WTC11 (cell line): ENCODE data around the gene TTC39B. TPM values are rescaled to one million over a fixed set of nuclear protein-coding genes. Genes with fewer than 3 reads are reported as not detected.

Experiments
- ATAC-seq: fragments of 200-7000 bp; cut with Tn5 transposase; 2 replicates; pipeline ENCODE4 v1.10.0; 2021; ENCODE audit warnings: mild to moderate bottlenecking, moderate library complexity
- CTCF ChIA-PET: fragments of 300-600 bp; sonication (Branson Sonifier 250); formaldehyde crosslinking; loops from one replicate; lab custom pipeline; 2021; ENCODE audit warnings: antibody characterized with exemption; lab: Charles Lee
- POLR2A ChIA-PET: fragments of 350-600 bp; sonication (Branson Sonifier 250); formaldehyde crosslinking; loops from one replicate; lab custom pipeline; 2021; ENCODE audit warnings: antibody characterized with exemption; lab: Charles Lee
- DNase-seq: peaks from one replicate; pipeline ENCODE4 v3.0.0; 2021; ENCODE audit warnings: low spot score
- H3K27ac Mint-ChIP-seq: 2 replicates; pipeline ENCODE4 v1.8.0; 2021; ENCODE audit warnings: mixed read lengths
- H3K27me3 Mint-ChIP-seq: 2 replicates; pipeline ENCODE4 v1.8.0; 2021; ENCODE audit warnings: low read depth, mild to moderate bottlenecking, moderate library complexity, mixed read lengths
- H3K36me3 Mint-ChIP-seq: 2 replicates; pipeline ENCODE4 v1.8.0; 2021; ENCODE audit warnings: mixed read lengths
- H3K4me1 Mint-ChIP-seq: 2 replicates; pipeline ENCODE4 v1.8.0; 2022; ENCODE audit warnings: mixed read lengths
- H3K4me3 Mint-ChIP-seq: 2 replicates; pipeline ENCODE4 v1.8.0; 2021; ENCODE audit warnings: mild to moderate bottlenecking, moderate library complexity, mixed read lengths
- H3K9me3 Mint-ChIP-seq: 2 replicates; pipeline ENCODE4 v1.8.0; 2021; ENCODE audit warnings: mixed read lengths
- ATF1 ChIP-seq: sonication (generic); formaldehyde crosslinking; IDR thresholded peaks from 2 replicates; pipeline ENCODE4 v1.8.1; 2023; ENCODE audit warnings: mild to moderate bottlenecking, moderate library complexity, missing genetic modification reagents
- ELF4 ChIP-seq: sonication (generic); formaldehyde crosslinking; IDR thresholded peaks from 2 replicates; pipeline ENCODE4 v1.8.1; 2022; ENCODE audit warnings: low read depth, mild to moderate bottlenecking, moderate library complexity, missing genetic modification reagents
- ETV6 ChIP-seq: sonication (generic); formaldehyde crosslinking; IDR thresholded peaks from 2 replicates; pipeline ENCODE4 v1.8.1; 2022; ENCODE audit warnings: mild to moderate bottlenecking, missing genetic modification reagents
- FOXK1 ChIP-seq: sonication (generic); formaldehyde crosslinking; IDR thresholded peaks from 2 replicates; pipeline ENCODE4 v1.8.0; 2022; ENCODE audit warnings: mild to moderate bottlenecking, moderate library complexity, missing genetic modification reagents
- MXD4 ChIP-seq: fragments of 250-450 bp; sonication (Bioruptor Pico); IDR thresholded peaks from 2 replicates; pipeline ENCODE4 v1.8.0; 2021; ENCODE audit warnings: mild to moderate bottlenecking, moderate library complexity, borderline replicate concordance
- NFATC4 ChIP-seq: fragments of 250-450 bp; sonication (Bioruptor Pico); IDR thresholded peaks from 2 replicates; pipeline ENCODE4 v1.9.0; 2021; ENCODE audit warnings: mild to moderate bottlenecking
- NFE2L1 ChIP-seq: sonication (generic); formaldehyde crosslinking; IDR thresholded peaks from 2 replicates; pipeline ENCODE4 v1.8.1; 2023; ENCODE audit warnings: missing genetic modification reagents
- NR3C1 ChIP-seq: sonication (generic); formaldehyde crosslinking; conservative IDR thresholded peaks from 2 replicates; pipeline ENCODE4 v1.8.1; 2023; ENCODE audit warnings: low read depth, mild to moderate bottlenecking, missing genetic modification reagents
- OVOL2 ChIP-seq: fragments of 250-450 bp; sonication (Bioruptor Pico); IDR thresholded peaks from 2 replicates; pipeline ENCODE4 v1.9.0; 2021; ENCODE audit warnings: mild to moderate bottlenecking, borderline replicate concordance
- PRDM15 ChIP-seq: sonication (generic); formaldehyde crosslinking; IDR thresholded peaks from 2 replicates; pipeline ENCODE4 v1.8.0; 2022; ENCODE audit warnings: missing genetic modification reagents
- TEAD4 ChIP-seq: sonication (generic); formaldehyde crosslinking; IDR thresholded peaks from 2 replicates; pipeline ENCODE4 v1.8.0; 2022; ENCODE audit warnings: mild to moderate bottlenecking, missing genetic modification reagents
- TP53 ChIP-seq: sonication (generic); formaldehyde crosslinking; IDR thresholded peaks from 2 replicates; pipeline ENCODE4 v1.8.1; 2023; ENCODE audit warnings: mild to moderate bottlenecking, missing genetic modification reagents
- ZBTB21 ChIP-seq: sonication (generic); formaldehyde crosslinking; IDR thresholded peaks from 2 replicates; pipeline ENCODE4 v1.8.1; 2023; ENCODE audit warnings: mild to moderate bottlenecking, missing genetic modification reagents, borderline replicate concordance
- ZNF138 ChIP-seq: sonication (generic); formaldehyde crosslinking; conservative IDR thresholded peaks from 2 replicates; pipeline ENCODE4 v1.8.1; 2022; ENCODE audit warnings: mild to moderate bottlenecking, moderate library complexity, missing genetic modification reagents
- ZNF219 ChIP-seq: sonication (generic); formaldehyde crosslinking; IDR thresholded peaks from 2 replicates; pipeline ENCODE4 v1.8.0; 2023; ENCODE audit warnings: missing genetic modification reagents, mild to moderate bottlenecking, borderline replicate concordance
- ZNF423 ChIP-seq: fragments of 250-450 bp; sonication (Bioruptor Pico); IDR thresholded peaks from 2 replicates; pipeline ENCODE4 v2.1.2; 2022; ENCODE audit warnings: mild to moderate bottlenecking, moderate library complexity
- ZNF671 ChIP-seq: fragments of 250-450 bp; sonication (Bioruptor Pico); IDR thresholded peaks from 2 replicates; pipeline ENCODE4 v1.8.0; 2021; ENCODE audit warnings: mild to moderate bottlenecking
- ZSCAN18 ChIP-seq: fragments of 250-450 bp; sonication (Bioruptor Pico); IDR thresholded peaks from 2 replicates; pipeline ENCODE4 v2.1.2; 2022; ENCODE audit warnings: mild to moderate bottlenecking, moderate library complexity
- total RNA-seq: library from RNA; stranded (reverse); gene quantifications from 3 replicates; pipeline ENCODE4 v1.2.3, GENCODE V29; 2021
- TF ChIP-seq, protein P1 (sequence below): sonication (generic); formaldehyde crosslinking; IDR thresholded peaks from 2 replicates; pipeline ENCODE4 v1.8.1; 2023; ENCODE audit warnings: mild to moderate bottlenecking, missing genetic modification reagents
- TF ChIP-seq, protein P2 (sequence below): fragments of 250-450 bp; sonication (Bioruptor Pico); IDR thresholded peaks from 2 replicates; pipeline ENCODE4 v1.9.0; 2021; ENCODE audit warnings: mild to moderate bottlenecking
- TF ChIP-seq, protein P3 (sequence below): fragments of 200-600 bp; IDR thresholded peaks from 2 replicates; pipeline ENCODE4 v1.8.0; 2022; ENCODE audit warnings: antibody characterized with exemption
- TF ChIP-seq, protein P4 (sequence below): sonication (generic); formaldehyde crosslinking; IDR thresholded peaks from 2 replicates; pipeline ENCODE4 v1.8.1; 2023; ENCODE audit warnings: mild to moderate bottlenecking, missing genetic modification reagents

Gene TTC39B
- total RNA-seq, 1 experiment from 2014 or later = 12.5 TPM

DNA sequence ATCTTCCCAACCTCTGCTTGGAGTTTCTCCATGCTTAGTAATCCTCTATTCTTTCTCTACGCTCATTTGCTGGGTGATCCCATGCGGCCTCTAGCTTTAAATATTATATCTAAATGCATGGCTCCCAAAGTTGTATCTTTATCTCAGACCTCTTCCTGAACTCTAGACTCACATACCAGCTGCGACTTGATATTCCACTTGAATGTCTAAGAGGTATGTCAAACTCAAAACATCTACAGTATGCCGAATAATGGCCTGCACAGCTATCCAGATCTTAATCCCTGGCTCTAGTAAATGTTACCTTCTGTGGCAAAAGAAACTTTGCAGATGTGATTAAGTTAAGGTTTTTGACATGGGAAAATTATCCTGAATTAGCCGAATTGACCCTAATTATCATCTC, 179.2 kb downstream of the TTC39B start (continued):
- TF ChIP-seq, protein P1, sequence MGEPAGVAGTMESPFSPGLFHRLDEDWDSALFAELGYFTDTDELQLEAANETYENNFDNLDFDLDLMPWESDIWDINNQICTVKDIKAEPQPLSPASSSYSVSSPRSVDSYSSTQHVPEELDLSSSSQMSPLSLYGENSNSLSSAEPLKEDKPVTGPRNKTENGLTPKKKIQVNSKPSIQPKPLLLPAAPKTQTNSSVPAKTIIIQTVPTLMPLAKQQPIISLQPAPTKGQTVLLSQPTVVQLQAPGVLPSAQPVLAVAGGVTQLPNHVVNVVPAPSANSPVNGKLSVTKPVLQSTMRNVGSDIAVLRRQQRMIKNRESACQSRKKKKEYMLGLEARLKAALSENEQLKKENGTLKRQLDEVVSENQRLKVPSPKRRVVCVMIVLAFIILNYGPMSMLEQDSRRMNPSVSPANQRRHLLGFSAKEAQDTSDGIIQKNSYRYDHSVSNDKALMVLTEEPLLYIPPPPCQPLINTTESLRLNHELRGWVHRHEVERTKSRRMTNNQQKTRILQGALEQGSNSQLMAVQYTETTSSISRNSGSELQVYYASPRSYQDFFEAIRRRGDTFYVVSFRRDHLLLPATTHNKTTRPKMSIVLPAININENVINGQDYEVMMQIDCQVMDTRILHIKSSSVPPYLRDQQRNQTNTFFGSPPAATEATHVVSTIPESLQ (CRISPR knock-in tag) = no peak

DNA sequence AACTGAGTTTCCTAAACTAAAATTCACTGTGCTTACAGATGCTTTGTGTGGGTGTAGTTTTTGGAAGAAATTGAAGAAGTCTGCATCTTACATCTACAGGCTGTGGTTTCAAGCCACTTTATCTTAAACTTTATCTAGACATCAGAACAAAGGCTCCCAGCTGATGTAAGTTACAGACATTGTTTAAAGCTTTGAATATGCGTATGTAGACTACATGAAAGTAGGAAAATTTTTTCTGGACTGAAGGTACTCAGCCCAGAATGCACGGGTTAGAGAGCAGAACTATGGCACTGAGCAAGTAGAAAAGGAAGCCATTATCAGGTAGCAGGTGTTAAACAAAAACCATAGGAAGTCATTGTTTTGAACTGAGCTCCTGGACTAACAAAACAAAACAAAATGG, 185.4 kb downstream of the TTC39B start:
- H3K4me1 Mint-ChIP-seq = peaks cover 43% of the 10 kb centered on the region
- no peak overlapping the region for H3K4me3 Mint-ChIP-seq
- peaks cover 3% of the 10 kb centered on the region; the same call in 1 of the 2 replicates for H3K36me3 Mint-ChIP-seq
- no peaks in the 10 kb centered on the region for H3K9me3 Mint-ChIP-seq
- peaks cover 5% of the 10 kb centered on the region; the same call in 1 of the 2 replicates for H3K27me3 Mint-ChIP-seq
- no peak for DNase-seq
- TF ChIP-seq MXD4 (CRISPR knock-in tag) (no peak), ELF4 (CRISPR knock-in tag) (no peak), ZNF423 (CRISPR knock-in tag) (no peak), TEAD4 (no peak), ATF1 (CRISPR knock-in tag) (no peak)
- TF ChIP-seq, protein P2, sequence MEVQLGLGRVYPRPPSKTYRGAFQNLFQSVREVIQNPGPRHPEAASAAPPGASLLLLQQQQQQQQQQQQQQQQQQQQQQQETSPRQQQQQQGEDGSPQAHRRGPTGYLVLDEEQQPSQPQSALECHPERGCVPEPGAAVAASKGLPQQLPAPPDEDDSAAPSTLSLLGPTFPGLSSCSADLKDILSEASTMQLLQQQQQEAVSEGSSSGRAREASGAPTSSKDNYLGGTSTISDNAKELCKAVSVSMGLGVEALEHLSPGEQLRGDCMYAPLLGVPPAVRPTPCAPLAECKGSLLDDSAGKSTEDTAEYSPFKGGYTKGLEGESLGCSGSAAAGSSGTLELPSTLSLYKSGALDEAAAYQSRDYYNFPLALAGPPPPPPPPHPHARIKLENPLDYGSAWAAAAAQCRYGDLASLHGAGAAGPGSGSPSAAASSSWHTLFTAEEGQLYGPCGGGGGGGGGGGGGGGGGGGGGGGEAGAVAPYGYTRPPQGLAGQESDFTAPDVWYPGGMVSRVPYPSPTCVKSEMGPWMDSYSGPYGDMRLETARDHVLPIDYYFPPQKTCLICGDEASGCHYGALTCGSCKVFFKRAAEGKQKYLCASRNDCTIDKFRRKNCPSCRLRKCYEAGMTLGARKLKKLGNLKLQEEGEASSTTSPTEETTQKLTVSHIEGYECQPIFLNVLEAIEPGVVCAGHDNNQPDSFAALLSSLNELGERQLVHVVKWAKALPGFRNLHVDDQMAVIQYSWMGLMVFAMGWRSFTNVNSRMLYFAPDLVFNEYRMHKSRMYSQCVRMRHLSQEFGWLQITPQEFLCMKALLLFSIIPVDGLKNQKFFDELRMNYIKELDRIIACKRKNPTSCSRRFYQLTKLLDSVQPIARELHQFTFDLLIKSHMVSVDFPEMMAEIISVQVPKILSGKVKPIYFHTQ (CRISPR knock-in tag) = no peak
- TF ChIP-seq, protein P3, sequence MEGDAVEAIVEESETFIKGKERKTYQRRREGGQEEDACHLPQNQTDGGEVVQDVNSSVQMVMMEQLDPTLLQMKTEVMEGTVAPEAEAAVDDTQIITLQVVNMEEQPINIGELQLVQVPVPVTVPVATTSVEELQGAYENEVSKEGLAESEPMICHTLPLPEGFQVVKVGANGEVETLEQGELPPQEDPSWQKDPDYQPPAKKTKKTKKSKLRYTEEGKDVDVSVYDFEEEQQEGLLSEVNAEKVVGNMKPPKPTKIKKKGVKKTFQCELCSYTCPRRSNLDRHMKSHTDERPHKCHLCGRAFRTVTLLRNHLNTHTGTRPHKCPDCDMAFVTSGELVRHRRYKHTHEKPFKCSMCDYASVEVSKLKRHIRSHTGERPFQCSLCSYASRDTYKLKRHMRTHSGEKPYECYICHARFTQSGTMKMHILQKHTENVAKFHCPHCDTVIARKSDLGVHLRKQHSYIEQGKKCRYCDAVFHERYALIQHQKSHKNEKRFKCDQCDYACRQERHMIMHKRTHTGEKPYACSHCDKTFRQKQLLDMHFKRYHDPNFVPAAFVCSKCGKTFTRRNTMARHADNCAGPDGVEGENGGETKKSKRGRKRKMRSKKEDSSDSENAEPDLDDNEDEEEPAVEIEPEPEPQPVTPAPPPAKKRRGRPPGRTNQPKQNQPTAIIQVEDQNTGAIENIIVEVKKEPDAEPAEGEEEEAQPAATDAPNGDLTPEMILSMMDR = no peak
- H3K27ac Mint-ChIP-seq = peak overlapping the region; percentile 13
- POLR2A ChIA-PET = no interaction called here
- ATAC-seq = no peak
- CTCF ChIA-PET = interaction anchor here (0.7 to 1.4 kb wide), 2 partner anchors 13 to 354 kb away, joined by 3 to 5 read pairs; no protein-coding TSS in a partner anchor

- Mint-ChIP-seq H3K4me1 (peaks cover 35% of the 10 kb centered on the region), H3K9me3 (no peaks in the 10 kb centered on the region; the same call in 1 of the 2 replicates), H3K36me3 (no peaks in the 10 kb centered on the region), H3K27me3 (no peaks in the 10 kb centered on the region), H3K27ac (peak overlapping the region; percentile 43), H3K4me3 (no peak overlapping the region; the same call in 1 of the 2 replicates)
- DNase-seq = no peak
- peak; percentile 71 for ATAC-seq
- ChIA-PET CTCF (interaction anchor here (3.4 kb wide), 1 partner anchor 19 kb away, joined by 17 read pairs; no protein-coding TSS in a partner anchor), POLR2A (interaction anchor here (0.6 kb wide), 1 partner anchor 92 kb away, joined by 3 read pairs; no protein-coding TSS in a partner anchor)
- TF ChIP-seq ZNF219 (CRISPR knock-in tag) (no peak), NR3C1 (CRISPR knock-in tag) (no peak), FOXK1 (no peak), ZBTB21 (no peak), ZSCAN18 (no peak), TP53 (CRISPR knock-in tag) (no peak), ETV6 (CRISPR knock-in tag) (no peak), PRDM15 (CRISPR knock-in tag) (no peak), ZNF671 (no peak), OVOL2 (CRISPR knock-in tag) (no peak), NFATC4 (no peak), ZNF138 (no peak), NFE2L1 (CRISPR knock-in tag) (no peak)
- TF ChIP-seq, protein P4, sequence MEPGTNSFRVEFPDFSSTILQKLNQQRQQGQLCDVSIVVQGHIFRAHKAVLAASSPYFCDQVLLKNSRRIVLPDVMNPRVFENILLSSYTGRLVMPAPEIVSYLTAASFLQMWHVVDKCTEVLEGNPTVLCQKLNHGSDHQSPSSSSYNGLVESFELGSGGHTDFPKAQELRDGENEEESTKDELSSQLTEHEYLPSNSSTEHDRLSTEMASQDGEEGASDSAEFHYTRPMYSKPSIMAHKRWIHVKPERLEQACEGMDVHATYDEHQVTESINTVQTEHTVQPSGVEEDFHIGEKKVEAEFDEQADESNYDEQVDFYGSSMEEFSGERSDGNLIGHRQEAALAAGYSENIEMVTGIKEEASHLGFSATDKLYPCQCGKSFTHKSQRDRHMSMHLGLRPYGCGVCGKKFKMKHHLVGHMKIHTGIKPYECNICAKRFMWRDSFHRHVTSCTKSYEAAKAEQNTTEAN (CRISPR knock-in tag) = no peak
Observed at GRCh38 chr9:15116130-15116580, 190.9 kb downstream of the TTC39B start.
